OCI-LY3 (cell line): Measurements from ENCODE around the gene C1QTNF1.
"Not testable (repeated sequence)": the region's sequence is repeated elsewhere in the genome, so short reads cannot be mapped to it uniquely, and the experiment has no call there.

Experiments used
- H2AFZ ChIP-seq: fragments of 200-600, 300-600 bp; shearing (Covaris generic); 2 replicates; pipeline ENCODE4 v1.6.0; 2014; ENCODE audit warnings: antibody characterized with exemption, low read depth, low read length
- H3K27ac ChIP-seq: fragments of 200-600, 300-600 bp; sonication (generic); 2 replicates; pipeline ENCODE4 v1.5.1; 2014; ENCODE audit warnings: mild to moderate bottlenecking, low read length, moderate library complexity, mixed read lengths
- H3K27me3 ChIP-seq: fragments of 200-600, 300-600 bp; sonication (generic); 2 replicates; pipeline ENCODE4 v1.6.1; 2014; ENCODE audit warnings: low read depth, low read length, mixed read lengths
- H3K36me3 ChIP-seq: fragments of 200-600, 300-600 bp; sonication (generic); replicated peaks from 2 replicates; pipeline ENCODE3; 2014; ENCODE audit warnings: low read depth, low read length, mixed read lengths
- H3K4me1 ChIP-seq: fragments of 300-600, 200-600 bp; sonication (generic); 2 replicates; pipeline ENCODE4 v1.6.1; 2014; ENCODE audit warnings: low read length, mixed read lengths
- H3K4me2 ChIP-seq: fragments of 200-600, 300-600 bp; sonication (generic); 2 replicates; pipeline ENCODE4 v1.6.1; 2014; ENCODE audit warnings: low read length, mixed read lengths
- H3K4me3 ChIP-seq: fragments of 300-600, 200-600 bp; sonication (generic); 2 replicates; pipeline ENCODE4 v1.5.1; 2014; ENCODE audit warnings: antibody characterized with exemption, mild to moderate bottlenecking, low read length, moderate library complexity
- H3K79me2 ChIP-seq: fragments of 300-600, 200-600 bp; shearing (Covaris generic); 2 replicates; pipeline ENCODE4 v1.6.1; 2014; ENCODE audit warnings: mild to moderate bottlenecking, low read length, mixed read lengths
- H3K9ac ChIP-seq: fragments of 300-600, 200-600 bp; shearing (Covaris generic); 2 replicates; pipeline ENCODE4 v1.6.0; 2014; ENCODE audit warnings: mild to moderate bottlenecking, low read length, moderate library complexity
- H3K9me3 ChIP-seq: fragments of 200-600, 300-600 bp; shearing (Covaris generic); 2 replicates; pipeline ENCODE4 v1.6.1; 2014; ENCODE audit warnings: low read length, mixed read lengths; ENCODE audit not compliant: insufficient read depth
- H4K20me1 ChIP-seq: fragments of 200-600, 300-600 bp; sonication (generic); 2 replicates; pipeline ENCODE4 v1.6.1; 2016; ENCODE audit warnings: low read length, mixed read lengths; ENCODE audit not compliant: insufficient read depth
- EZH2phosphoT487 ChIP-seq: fragments of 200-600 bp; shearing (Covaris generic); IDR thresholded peaks from 2 replicates; pipeline ENCODE4 v1.6.1; 2018; ENCODE audit warnings: antibody characterized with exemption, mixed run types, low read depth
- TF ChIP-seq, protein P1 (sequence below): fragments of 200-600, 300-600 bp; sonication (generic); IDR thresholded peaks from 2 replicates; pipeline ENCODE4 v1.5.1; 2014; ENCODE audit warnings: antibody characterized with exemption, low read length, low read depth

Gene C1QTNF1

GRCh38 chr17:79028496-79029326 is 4.7 kb downstream of the C1QTNF1 start:
- Histone ChIP-seq H3K27ac (no peak overlapping the region), H3K27me3 (peaks cover 20% of the 10 kb centered on the region), H3K4me3 (no peak overlapping the region), H3K4me1 (no peaks in the 10 kb centered on the region), H3K9me3 (no peaks in the 10 kb centered on the region), H3K9ac (no peak overlapping the region), H3K4me2 (no peak overlapping the region), H2AFZ (no peak overlapping the region), H3K79me2 (no peaks in the 10 kb centered on the region), H4K20me1 (no peaks in the 10 kb centered on the region), H3K36me3 (no peaks in the 10 kb centered on the region)
- TF ChIP-seq, protein P1, sequence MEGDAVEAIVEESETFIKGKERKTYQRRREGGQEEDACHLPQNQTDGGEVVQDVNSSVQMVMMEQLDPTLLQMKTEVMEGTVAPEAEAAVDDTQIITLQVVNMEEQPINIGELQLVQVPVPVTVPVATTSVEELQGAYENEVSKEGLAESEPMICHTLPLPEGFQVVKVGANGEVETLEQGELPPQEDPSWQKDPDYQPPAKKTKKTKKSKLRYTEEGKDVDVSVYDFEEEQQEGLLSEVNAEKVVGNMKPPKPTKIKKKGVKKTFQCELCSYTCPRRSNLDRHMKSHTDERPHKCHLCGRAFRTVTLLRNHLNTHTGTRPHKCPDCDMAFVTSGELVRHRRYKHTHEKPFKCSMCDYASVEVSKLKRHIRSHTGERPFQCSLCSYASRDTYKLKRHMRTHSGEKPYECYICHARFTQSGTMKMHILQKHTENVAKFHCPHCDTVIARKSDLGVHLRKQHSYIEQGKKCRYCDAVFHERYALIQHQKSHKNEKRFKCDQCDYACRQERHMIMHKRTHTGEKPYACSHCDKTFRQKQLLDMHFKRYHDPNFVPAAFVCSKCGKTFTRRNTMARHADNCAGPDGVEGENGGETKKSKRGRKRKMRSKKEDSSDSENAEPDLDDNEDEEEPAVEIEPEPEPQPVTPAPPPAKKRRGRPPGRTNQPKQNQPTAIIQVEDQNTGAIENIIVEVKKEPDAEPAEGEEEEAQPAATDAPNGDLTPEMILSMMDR = no peak; the same call in 1 of the 2 replicates
- no peak for TF ChIP-seq EZH2phosphoT487

- Histone ChIP-seq H2AFZ (no peak overlapping the region), H3K79me2 (no peaks in the 10 kb centered on the region), H4K20me1 (no peaks in the 10 kb centered on the region), H3K27me3 (peaks cover 20% of the 10 kb centered on the region), H3K9me3 (no peaks in the 10 kb centered on the region), H3K9ac (no peak overlapping the region), H3K4me2 (no peak overlapping the region), H3K4me1 (no peaks in the 10 kb centered on the region), H3K36me3 (no peaks in the 10 kb centered on the region), H3K27ac (no peak overlapping the region), H3K4me3 (no peak overlapping the region)
- TF ChIP-seq, protein P1 = no peak
- TF ChIP-seq EZH2phosphoT487 = no peak
Observed at GRCh38 chr17:79029327-79030009, 5.5 kb downstream of the C1QTNF1 start.

DNA sequence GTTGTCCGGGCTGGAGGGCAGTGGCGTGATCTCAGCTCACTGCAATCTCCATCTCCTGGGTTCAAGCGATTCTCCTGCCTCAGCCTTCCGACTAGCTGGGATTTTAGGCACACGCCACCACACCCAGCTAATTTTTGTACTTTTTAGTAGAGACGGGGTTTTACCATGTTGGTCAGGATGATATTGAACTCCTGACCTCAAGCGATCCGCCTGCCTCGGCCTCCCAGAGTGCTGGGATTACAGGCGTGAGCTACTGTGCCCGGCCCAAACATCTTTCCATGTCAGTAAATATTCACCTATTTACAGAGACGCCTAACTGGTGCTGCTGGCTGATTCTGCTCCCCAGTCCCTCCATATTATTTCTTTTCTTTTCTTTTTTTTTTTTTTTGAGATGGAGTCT is 6.7 kb downstream of the C1QTNF1 start:
- not testable (repeated sequence) for H2AFZ ChIP-seq, H3K36me3 ChIP-seq, H3K9me3 ChIP-seq, H3K4me2 ChIP-seq, H3K4me3 ChIP-seq, H3K9ac ChIP-seq, H4K20me1 ChIP-seq, H3K79me2 ChIP-seq, H3K4me1 ChIP-seq, H3K27ac ChIP-seq
- peaks cover 20% of the 10 kb centered on the region for H3K27me3 ChIP-seq

DNA sequence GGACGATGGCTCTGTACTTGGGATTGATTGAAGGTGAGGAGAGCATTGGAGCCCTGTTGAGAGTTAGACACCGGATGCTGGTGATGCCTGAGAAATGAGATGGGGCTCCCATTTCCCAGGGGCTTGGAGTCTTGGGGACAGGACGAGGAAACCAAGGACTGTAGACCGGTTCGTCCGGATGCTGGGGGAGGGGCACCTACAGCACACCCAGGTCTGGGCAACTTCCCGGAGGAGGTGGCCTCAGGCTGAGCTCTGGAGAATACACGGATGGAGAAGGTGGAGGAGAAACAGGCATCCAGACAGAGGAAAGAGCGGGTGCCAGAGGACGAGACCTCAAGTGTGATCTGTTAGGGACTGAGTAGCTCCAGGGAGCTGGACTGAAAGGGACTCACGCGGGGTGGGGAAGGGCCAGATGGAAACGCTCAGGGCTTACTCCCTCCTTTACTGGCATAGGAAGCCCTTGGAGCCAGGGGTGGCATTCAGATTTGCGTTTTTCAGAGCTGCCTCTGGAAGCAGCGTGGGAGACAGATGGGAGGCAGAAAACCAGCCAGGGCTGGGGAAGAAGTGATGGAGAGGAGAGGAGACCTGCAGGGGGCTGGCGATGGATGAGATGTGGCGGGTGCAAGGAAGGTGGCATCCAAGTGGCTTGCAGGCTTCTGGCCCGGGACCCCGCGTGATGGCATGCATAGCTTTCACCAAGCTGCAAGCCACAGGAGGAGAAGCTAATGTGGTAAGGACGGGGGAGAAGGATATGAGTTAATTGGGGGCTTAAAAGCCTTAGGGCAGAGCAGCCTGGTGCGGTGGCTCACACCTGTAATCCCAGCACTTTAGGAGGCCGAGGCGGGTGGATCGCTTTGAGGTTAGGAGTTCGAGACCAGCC is 8.3 kb downstream of the C1QTNF1 start:
- no peak overlapping the region for H3K27ac ChIP-seq
- H3K4me2 ChIP-seq = no peak overlapping the region
- no peak for TF ChIP-seq EZH2phosphoT487
- TF ChIP-seq, protein P1 = no peak
- H3K4me1 ChIP-seq = no peaks in the 10 kb centered on the region
- no peaks in the 10 kb centered on the region for H3K79me2 ChIP-seq
- no peak overlapping the region for H3K9ac ChIP-seq
- peaks cover 14% of the 10 kb centered on the region for H3K27me3 ChIP-seq
- H3K4me3 ChIP-seq = no peak overlapping the region
- no peak overlapping the region for H2AFZ ChIP-seq
- no peaks in the 10 kb centered on the region for H3K36me3 ChIP-seq
- no peaks in the 10 kb centered on the region for H4K20me1 ChIP-seq
- no peaks in the 10 kb centered on the region for H3K9me3 ChIP-seq
